H1 (cell line): ENCODE results near the gene ODAPH. TPM values are rescaled to one million over a fixed set of nuclear protein-coding genes. Genes with fewer than 3 reads are reported as not detected.

Experiments used
- KDM5A ChIP-seq: fragments of 200-600 bp; IDR thresholded peaks from 2 replicates; pipeline ENCODE4 v1.7.1; 2012; ENCODE audit warnings: mild to moderate bottlenecking, low read length, inconsistent platforms, mixed read lengths
- NANOG ChIP-seq: IDR thresholded peaks from 2 replicates; pipeline ENCODE4 v1.6.1; 2011; ENCODE audit warnings: low read length, low read depth, mild to moderate bottlenecking, inconsistent platforms; ENCODE audit not compliant: insufficient read depth, poor library complexity, severe bottlenecking
- POLR2A ChIP-seq, 2 experiments: IDR thresholded peaks; 1 replicate in 1 of 2; 2 replicates in 1 of 2; pipeline ENCODE4 v1.6.1; 2011; ENCODE audit warnings: low read depth in 2 of 2, low read length in 2 of 2, mild to moderate bottlenecking in 2 of 2; ENCODE audit errors: control extremely low read depth in 1 of 2
- USF2 ChIP-seq: IDR thresholded peaks from 2 replicates; pipeline ENCODE4 v1.6.1; 2011; ENCODE audit warnings: low read length, improper control_type of control experiment
- polyA plus RNA-seq, 7 experiments: library from polyadenylated mRNA; depleted of rRNA in 3 of 7; stranded (reverse) in 5 of 7; unstranded in 2 of 7; fragments of >200 nt in 5 of 7; fragments of 200-250 nt in 2 of 7; gene quantifications; 1 replicate in 5 of 7; 2 replicates in 1 of 7; 4 replicates in 1 of 7; pipeline versions ENCODE4 v1.2.1 to v1.2.3, GENCODE V29; 2011 to 2013; ENCODE audit warnings: missing spikeins in 2 of 7, mixed read lengths in 2 of 7
- total RNA-seq: library from RNA; stranded (reverse); fragmentation: NEBNext Ultra II Directional; extraction: Animal tissue kit (Norgen Biotek cat#: 25700); gene quantifications from 2 replicates; pipeline ENCODE4 v1.2.1, GENCODE V29; 2021

The ODAPH gene
- total and polyA plus RNA-seq, 2 of the 8 experiments (the other 6 are each of a cell fraction or from before 2014, with no cell fraction given), result not detected

GRCh38 chr4:75512386-75513211 is 43.3 kb upstream of the ODAPH start (continued):
- TF ChIP-seq NANOG, result no peak
- TF ChIP-seq KDM5A, result no peak
- no peak for TF ChIP-seq USF2
- TF ChIP-seq POLR2A (IDR thresholded peaks at IDR 0.05; ENCODE audit: control extremely low read depth in 1 of 2, low read depth in 2 of 2, low read length in 2 of 2), result no peak
